Measurements from ENCODE around the gene CHURC1. TPM values are rescaled to one million over a fixed set of nuclear protein-coding genes. Genes with fewer than 3 reads are reported as not detected.

Gene CHURC1
- total RNA-seq, 1 experiment from 2014 or later, result 52.4 TPM

GRCh38 chr14:64970776-64971477 lies 56.7 kb downstream of the CHURC1 start:
- TF ChIP-seq, protein P1, sequence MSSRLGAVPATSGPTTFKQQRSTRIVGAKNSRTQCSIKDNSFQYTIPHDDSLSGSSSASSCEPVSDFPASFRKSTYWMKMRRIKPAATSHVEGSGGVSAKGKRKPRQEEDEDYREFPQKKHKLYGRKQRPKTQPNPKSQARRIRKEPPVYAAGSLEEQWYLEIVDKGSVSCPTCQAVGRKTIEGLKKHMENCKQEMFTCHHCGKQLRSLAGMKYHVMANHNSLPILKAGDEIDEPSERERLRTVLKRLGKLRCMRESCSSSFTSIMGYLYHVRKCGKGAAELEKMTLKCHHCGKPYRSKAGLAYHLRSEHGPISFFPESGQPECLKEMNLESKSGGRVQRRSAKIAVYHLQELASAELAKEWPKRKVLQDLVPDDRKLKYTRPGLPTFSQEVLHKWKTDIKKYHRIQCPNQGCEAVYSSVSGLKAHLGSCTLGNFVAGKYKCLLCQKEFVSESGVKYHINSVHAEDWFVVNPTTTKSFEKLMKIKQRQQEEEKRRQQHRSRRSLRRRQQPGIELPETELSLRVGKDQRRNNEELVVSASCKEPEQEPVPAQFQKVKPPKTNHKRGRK (CRISPR knock-in tag; IDR thresholded peaks at IDR 0.05; ENCODE audit: borderline replicate concordance), result no peak
- TF ChIP-seq NFE2L1 (CRISPR knock-in tag; IDR thresholded peaks at IDR 0.05) (no peak), ZNF263 (CRISPR knock-in tag; IDR thresholded peaks at IDR 0.05; ENCODE audit: low read depth) (no peak), FOXK1 (CRISPR knock-in tag; IDR thresholded peaks at IDR 0.05) (no peak), ZNF423 (CRISPR knock-in tag; IDR thresholded peaks at IDR 0.05) (no peak), GABPB1 (CRISPR knock-in tag; IDR thresholded peaks at IDR 0.05) (no peak)
- H3K27me3 Mint-ChIP-seq (ENCODE audit: low read depth), result no peaks in the 10 kb centered on the region; the same call in 1 of the 2 replicates
- H3K4me3 Mint-ChIP-seq, result peak overlapping the region; percentile 73
- H3K27ac Mint-ChIP-seq, result no peak overlapping the region
- peaks cover 68% of the 10 kb centered on the region for H3K4me1 Mint-ChIP-seq
- peak; percentile 1; the same call in 1 of the 2 replicates for ATAC-seq
- ChIA-PET POLR2A (no interaction called here), CTCF (interaction anchor here (0.7 to 4.2 kb wide), 7 partner anchors 10 to 79 kb away, joined by 3 to 26 read pairs (median 7); partner anchors contain the start of gene FNTB)
- H3K9me3 Mint-ChIP-seq, result no peaks in the 10 kb centered on the region
- no peak for DNase-seq (ENCODE audit: low spot score)
- H3K36me3 Mint-ChIP-seq, result peaks cover 15% of the 10 kb centered on the region

DNA sequence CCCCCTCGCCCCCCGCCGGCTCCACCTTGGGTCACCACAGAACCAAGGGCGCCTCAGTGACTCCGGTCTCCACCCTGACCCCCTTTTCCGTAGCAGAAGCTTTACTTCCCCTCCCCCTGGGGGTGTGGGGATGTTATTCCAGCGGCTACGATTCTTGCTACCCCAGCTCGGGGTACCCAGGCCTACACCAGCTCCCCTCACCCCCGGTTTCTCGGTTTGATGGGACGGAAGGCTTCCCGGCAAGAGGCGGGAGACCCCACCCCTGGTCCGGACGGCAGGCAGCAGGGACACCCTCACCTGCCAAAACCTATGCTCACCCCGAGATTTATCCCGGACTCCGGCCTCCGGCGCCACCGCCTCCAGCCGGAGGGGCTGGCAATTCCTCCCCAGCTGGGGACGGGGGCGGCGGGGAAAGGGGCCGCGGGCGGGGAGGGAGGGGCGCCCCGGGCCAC lies 57.3 kb downstream of the CHURC1 start:
- peaks cover 15% of the 10 kb centered on the region for H3K36me3 Mint-ChIP-seq
- ATAC-seq, result no peak; the same call in 1 of the 2 replicates
- H3K4me3 Mint-ChIP-seq, result peak overlapping the region; percentile 73
- no peak overlapping the region for H3K27ac Mint-ChIP-seq
- H3K9me3 Mint-ChIP-seq, result no peaks in the 10 kb centered on the region
- TF ChIP-seq ZNF396 (CRISPR knock-in tag; IDR thresholded peaks at IDR 0.05; ENCODE audit: borderline replicate concordance) (no peak), SP1 (CRISPR knock-in tag; conservative IDR thresholded peaks at IDR 0.05) (no peak), FOXK1 (CRISPR knock-in tag; IDR thresholded peaks at IDR 0.05) (no peak), KAT7 (CRISPR knock-in tag; IDR thresholded peaks at IDR 0.05; ENCODE audit: borderline replicate concordance) (no peak), ATF6 (CRISPR knock-in tag; IDR thresholded peaks at IDR 0.05) (no peak), USF2 (CRISPR knock-in tag; IDR thresholded peaks at IDR 0.05) (no peak), ZNF416 (CRISPR knock-in tag; IDR thresholded peaks at IDR 0.05) (no peak), OVOL2 (CRISPR knock-in tag; IDR thresholded peaks at IDR 0.05; ENCODE audit: borderline replicate concordance) (no peak), JUN (CRISPR knock-in tag; IDR thresholded peaks at IDR 0.05) (no peak)
- TF ChIP-seq, protein P2, sequence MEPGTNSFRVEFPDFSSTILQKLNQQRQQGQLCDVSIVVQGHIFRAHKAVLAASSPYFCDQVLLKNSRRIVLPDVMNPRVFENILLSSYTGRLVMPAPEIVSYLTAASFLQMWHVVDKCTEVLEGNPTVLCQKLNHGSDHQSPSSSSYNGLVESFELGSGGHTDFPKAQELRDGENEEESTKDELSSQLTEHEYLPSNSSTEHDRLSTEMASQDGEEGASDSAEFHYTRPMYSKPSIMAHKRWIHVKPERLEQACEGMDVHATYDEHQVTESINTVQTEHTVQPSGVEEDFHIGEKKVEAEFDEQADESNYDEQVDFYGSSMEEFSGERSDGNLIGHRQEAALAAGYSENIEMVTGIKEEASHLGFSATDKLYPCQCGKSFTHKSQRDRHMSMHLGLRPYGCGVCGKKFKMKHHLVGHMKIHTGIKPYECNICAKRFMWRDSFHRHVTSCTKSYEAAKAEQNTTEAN (CRISPR knock-in tag; IDR thresholded peaks at IDR 0.05), result no peak
- TF ChIP-seq, protein P3, sequence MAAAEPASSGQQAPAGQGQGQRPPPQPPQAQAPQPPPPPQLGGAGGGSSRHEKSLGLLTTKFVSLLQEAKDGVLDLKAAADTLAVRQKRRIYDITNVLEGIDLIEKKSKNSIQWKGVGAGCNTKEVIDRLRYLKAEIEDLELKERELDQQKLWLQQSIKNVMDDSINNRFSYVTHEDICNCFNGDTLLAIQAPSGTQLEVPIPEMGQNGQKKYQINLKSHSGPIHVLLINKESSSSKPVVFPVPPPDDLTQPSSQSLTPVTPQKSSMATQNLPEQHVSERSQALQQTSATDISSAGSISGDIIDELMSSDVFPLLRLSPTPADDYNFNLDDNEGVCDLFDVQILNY (CRISPR knock-in tag; IDR thresholded peaks at IDR 0.05), result no peak
- TF ChIP-seq, protein P4, sequence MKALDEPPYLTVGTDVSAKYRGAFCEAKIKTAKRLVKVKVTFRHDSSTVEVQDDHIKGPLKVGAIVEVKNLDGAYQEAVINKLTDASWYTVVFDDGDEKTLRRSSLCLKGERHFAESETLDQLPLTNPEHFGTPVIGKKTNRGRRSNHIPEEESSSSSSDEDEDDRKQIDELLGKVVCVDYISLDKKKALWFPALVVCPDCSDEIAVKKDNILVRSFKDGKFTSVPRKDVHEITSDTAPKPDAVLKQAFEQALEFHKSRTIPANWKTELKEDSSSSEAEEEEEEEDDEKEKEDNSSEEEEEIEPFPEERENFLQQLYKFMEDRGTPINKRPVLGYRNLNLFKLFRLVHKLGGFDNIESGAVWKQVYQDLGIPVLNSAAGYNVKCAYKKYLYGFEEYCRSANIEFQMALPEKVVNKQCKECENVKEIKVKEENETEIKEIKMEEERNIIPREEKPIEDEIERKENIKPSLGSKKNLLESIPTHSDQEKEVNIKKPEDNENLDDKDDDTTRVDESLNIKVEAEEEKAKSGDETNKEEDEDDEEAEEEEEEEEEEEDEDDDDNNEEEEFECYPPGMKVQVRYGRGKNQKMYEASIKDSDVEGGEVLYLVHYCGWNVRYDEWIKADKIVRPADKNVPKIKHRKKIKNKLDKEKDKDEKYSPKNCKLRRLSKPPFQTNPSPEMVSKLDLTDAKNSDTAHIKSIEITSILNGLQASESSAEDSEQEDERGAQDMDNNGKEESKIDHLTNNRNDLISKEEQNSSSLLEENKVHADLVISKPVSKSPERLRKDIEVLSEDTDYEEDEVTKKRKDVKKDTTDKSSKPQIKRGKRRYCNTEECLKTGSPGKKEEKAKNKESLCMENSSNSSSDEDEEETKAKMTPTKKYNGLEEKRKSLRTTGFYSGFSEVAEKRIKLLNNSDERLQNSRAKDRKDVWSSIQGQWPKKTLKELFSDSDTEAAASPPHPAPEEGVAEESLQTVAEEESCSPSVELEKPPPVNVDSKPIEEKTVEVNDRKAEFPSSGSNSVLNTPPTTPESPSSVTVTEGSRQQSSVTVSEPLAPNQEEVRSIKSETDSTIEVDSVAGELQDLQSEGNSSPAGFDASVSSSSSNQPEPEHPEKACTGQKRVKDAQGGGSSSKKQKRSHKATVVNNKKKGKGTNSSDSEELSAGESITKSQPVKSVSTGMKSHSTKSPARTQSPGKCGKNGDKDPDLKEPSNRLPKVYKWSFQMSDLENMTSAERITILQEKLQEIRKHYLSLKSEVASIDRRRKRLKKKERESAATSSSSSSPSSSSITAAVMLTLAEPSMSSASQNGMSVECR (CRISPR knock-in tag; IDR thresholded peaks at IDR 0.05; ENCODE audit: borderline replicate concordance), result no peak
- ChIA-PET CTCF (interaction anchor here (0.7 to 4.2 kb wide), 5 partner anchors 11 to 79 kb away, joined by 3 to 26 read pairs (median 10); partner anchors contain the start of gene FNTB), POLR2A (no interaction called here)
- H3K4me1 Mint-ChIP-seq, result peaks cover 72% of the 10 kb centered on the region
- no peaks in the 10 kb centered on the region; the same call in 1 of the 2 replicates for H3K27me3 Mint-ChIP-seq (ENCODE audit: low read depth)
- DNase-seq (ENCODE audit: low spot score), result no peak
